Measurements from ENCODE around the gene AHRR.

DNA sequence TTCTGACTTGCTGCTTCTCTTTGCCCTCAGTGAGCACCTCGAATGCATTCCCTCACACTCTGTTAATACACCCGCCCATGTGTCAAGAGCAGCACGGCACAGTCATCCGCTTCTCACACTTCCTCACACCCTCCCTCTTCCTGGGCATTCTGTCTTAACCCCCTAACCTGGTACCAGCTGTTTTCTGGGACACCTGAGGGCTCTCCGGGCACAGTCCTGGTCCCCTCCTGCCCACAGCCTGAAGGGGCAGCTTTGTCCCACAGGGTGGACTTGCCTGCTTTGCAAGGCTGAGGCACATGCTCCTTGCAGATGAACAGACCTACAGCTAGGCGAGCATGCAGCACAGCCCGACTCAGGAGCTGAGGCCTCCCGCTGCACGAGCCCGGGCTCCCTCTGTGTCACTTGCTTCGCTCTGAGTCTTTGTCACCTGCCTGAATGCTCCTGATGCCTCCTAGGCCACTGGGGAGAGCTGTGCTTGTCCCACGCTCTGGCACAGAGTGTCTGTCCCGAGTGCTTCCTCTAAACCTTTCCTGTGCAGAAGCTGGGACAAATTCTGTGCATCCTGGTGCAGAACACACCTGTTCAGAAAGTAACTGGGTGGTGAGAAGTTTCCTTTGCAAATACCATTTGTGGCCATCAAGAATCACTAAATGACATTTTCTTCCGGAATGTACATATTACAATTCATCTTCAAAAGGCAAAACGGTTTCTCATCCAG, 47.8 kb downstream of the AHRR start:
- TF ChIP-seq CTCF (IDR thresholded peaks at IDR 0.05) (no peak), POLR2A (IDR thresholded peaks at IDR 0.05) (no peak)
